ENCODE data around the gene NFE2L2. TPM values are rescaled to one million over a fixed set of nuclear protein-coding genes. Genes with fewer than 3 reads are reported as not detected.
"Not testable (repeated sequence)": the region's sequence is repeated elsewhere in the genome, so short reads cannot be mapped to it uniquely, and the experiment has no call there.

The NFE2L2 gene
- total RNA-seq, 4 donors from 2014 or later, result 33.0 to 93.3 (median 59.1) TPM

DNA sequence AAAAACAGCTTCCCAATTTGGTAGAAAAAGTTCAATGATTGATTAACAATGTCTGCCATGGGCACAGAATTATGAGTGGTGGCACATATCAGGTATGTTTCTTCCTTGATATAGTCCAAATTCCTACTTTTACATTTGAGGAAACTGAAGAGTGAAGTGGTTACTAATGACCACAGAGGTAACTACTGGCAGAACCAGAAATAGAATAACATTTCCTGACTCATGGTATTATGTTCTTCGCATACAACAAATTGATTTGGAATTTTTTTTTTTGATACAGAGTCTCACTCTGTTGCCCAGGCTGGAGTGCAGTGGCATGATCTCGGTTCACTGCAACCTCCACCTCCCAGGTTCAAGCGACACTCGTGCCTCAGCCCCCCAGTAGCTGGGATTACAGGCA, 6.0 kb upstream of the NFE2L2 start:
- Histone ChIP-seq H3K36me3 (no peaks in the 10 kb centered on the region), H3K27ac (peak overlapping the region in 1 of 4 donors; percentile 19), H3K9me3 (no peaks in the 10 kb centered on the region), H3K4me3 (no peak overlapping the region), H3K4me1 (peaks cover 33 to 42% of the 10 kb centered on the region in 2 donors), H3K27me3 (no peaks in the 10 kb centered on the region)
- in situ Hi-C loops (cut with MboI; ENCODE audit: low sequenced_read_pairs in 4 of 4), result loop anchor here in 1 of 4 donors (10.0 kb wide), 1 partner anchor 54 kb away; no protein-coding TSS in a partner anchor
- intact Hi-C loops (cut with DNase I; ENCODE audit: low total_unique reads), result no loop called here
- TF ChIP-seq POLR2A (IDR thresholded peaks at IDR 0.05), result no peak
- TF ChIP-seq, protein P1, sequence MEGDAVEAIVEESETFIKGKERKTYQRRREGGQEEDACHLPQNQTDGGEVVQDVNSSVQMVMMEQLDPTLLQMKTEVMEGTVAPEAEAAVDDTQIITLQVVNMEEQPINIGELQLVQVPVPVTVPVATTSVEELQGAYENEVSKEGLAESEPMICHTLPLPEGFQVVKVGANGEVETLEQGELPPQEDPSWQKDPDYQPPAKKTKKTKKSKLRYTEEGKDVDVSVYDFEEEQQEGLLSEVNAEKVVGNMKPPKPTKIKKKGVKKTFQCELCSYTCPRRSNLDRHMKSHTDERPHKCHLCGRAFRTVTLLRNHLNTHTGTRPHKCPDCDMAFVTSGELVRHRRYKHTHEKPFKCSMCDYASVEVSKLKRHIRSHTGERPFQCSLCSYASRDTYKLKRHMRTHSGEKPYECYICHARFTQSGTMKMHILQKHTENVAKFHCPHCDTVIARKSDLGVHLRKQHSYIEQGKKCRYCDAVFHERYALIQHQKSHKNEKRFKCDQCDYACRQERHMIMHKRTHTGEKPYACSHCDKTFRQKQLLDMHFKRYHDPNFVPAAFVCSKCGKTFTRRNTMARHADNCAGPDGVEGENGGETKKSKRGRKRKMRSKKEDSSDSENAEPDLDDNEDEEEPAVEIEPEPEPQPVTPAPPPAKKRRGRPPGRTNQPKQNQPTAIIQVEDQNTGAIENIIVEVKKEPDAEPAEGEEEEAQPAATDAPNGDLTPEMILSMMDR (IDR thresholded peaks at IDR 0.05 in 4 of 5, conservative IDR thresholded peaks at IDR 0.05 in 1 of 5), result no peak
- no peak for DNase-seq
- ATAC-seq, result no peak

DNA sequence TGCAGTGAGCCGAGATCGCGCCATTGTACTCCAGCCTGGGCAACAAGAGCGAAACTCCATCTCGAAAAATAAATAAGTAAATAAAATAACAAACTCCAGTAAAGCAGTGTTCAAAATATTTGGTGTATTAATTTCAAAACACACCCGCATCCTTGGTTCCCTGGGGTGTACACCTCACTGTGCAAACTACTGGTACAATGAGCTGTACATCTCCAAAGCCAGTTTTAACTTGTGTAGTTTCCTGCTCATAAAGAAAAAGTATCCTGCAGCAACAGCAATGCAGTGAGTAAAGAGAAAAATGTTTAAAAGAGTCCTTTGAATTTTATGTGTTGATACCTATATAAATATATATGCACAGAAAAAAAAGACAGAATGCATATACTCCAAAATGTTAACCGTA, 4.4 kb upstream of the NFE2L2 start:
- peaks cover 24 to 31% of the 10 kb centered on the region in 2 donors for H3K4me1 ChIP-seq
- H3K4me3 ChIP-seq, result no peak overlapping the region
- no peaks in the 10 kb centered on the region for H3K9me3 ChIP-seq
- intact Hi-C loops (cut with DNase I; ENCODE audit: low total_unique reads), result loop anchor here (10.0 kb wide), 1 partner anchor 126 kb away; the partner anchor contains the start of gene AGPS
- H3K27ac ChIP-seq, result no peak overlapping the region
- in situ Hi-C loops (cut with MboI; ENCODE audit: low sequenced_read_pairs in 4 of 4), result loop anchor here in 2 of 4 donors (5.0 to 10.0 kb wide), 3 partner anchors 54 to 104 kb away; partner anchors contain the start of gene HNRNPA3 (in 1 of the 2)
- no peaks in the 10 kb centered on the region for H3K36me3 ChIP-seq
- DNase-seq (no peak), ATAC-seq (no peak)
- TF ChIP-seq POLR2A (IDR thresholded peaks at IDR 0.05), result no peak
- TF ChIP-seq, protein P1 (IDR thresholded peaks at IDR 0.05 in 4 of 5, conservative IDR thresholded peaks at IDR 0.05 in 1 of 5), result no peak
- H3K27me3 ChIP-seq, result no peaks in the 10 kb centered on the region

DNA sequence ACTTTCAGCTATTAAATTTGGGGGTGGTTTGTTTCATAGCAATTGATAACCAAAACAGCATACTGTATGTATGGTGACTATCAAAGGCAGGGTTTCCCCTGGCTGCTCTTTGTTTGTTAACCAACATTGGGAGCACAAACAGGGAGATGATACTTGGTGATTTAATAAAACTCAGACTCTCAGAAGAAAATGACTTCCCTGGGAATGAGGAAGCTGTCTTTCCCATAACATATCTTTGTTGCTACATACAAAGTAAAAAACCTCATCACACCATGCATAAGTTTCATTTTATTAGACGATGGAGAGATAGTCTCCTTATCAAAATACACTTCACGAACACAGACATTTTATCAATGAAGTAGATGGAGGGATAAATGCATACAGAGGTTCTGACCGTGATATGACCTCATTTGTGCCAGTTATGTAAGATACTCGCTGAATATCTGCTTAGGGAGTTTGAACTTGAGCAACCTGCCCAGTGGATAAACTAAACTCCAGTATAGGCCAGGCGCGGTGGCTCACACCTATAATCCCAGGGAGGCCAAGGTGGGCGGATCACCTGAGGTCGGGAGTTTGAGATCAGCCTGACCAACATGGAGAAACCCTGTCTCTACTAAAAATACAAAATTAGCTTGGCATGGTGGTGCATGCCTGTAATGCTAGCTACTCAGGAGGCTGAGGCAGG, 3.8 kb upstream of the NFE2L2 start:
- TF ChIP-seq POLR2A (IDR thresholded peaks at IDR 0.05), result no peak
- TF ChIP-seq, protein P1 (IDR thresholded peaks at IDR 0.05 in 4 of 5, conservative IDR thresholded peaks at IDR 0.05 in 1 of 5), result no peak
- ATAC-seq (no peak), DNase-seq (no peak)
- Histone ChIP-seq H3K27me3 (no peaks in the 10 kb centered on the region), H3K9me3 (no peaks in the 10 kb centered on the region), H3K36me3 (no peaks in the 10 kb centered on the region), H3K4me3 (no peak overlapping the region), H3K4me1 (peaks cover 19 to 26% of the 10 kb centered on the region in 2 donors), H3K27ac (no peak overlapping the region)
- in situ Hi-C loops (cut with MboI; ENCODE audit: low sequenced_read_pairs in 4 of 4) (loop anchor here in 2 of 4 donors (5.0 to 10.0 kb wide), 3 partner anchors 54 to 104 kb away; partner anchors contain the start of gene HNRNPA3 (in 1 of the 2)), intact Hi-C loops (cut with DNase I; ENCODE audit: low total_unique reads) (loop anchor here (10.0 kb wide), 1 partner anchor 126 kb away; the partner anchor contains the start of gene AGPS)

- H3K4me1 ChIP-seq, result peaks cover 24 to 29% of the 10 kb centered on the region in 2 donors
- not testable (repeated sequence) for ATAC-seq, H3K36me3 ChIP-seq, H3K27me3 ChIP-seq, DNase-seq, H3K4me3 ChIP-seq, H3K9me3 ChIP-seq, H3K27ac ChIP-seq
- intact Hi-C loops (cut with DNase I; ENCODE audit: low total_unique reads), result loop anchor here (10.0 kb wide), 1 partner anchor 128 kb away; the partner anchor contains the start of gene AGPS
- in situ Hi-C loops (cut with MboI; ENCODE audit: low sequenced_read_pairs in 4 of 4), result loop anchor here in 2 of 4 donors (5.0 to 10.0 kb wide), 3 partner anchors 52 to 102 kb away; partner anchors contain the start of gene HNRNPA3 (in 1 of the 2)
Measured at GRCh38 chr2:177266955-177267354, 2.4 kb upstream of the NFE2L2 start.

Measured in gastrocnemius medialis (tissue), 4 donors.